ENCODE data around the gene MCM3.

The MCM3 gene

DNA sequence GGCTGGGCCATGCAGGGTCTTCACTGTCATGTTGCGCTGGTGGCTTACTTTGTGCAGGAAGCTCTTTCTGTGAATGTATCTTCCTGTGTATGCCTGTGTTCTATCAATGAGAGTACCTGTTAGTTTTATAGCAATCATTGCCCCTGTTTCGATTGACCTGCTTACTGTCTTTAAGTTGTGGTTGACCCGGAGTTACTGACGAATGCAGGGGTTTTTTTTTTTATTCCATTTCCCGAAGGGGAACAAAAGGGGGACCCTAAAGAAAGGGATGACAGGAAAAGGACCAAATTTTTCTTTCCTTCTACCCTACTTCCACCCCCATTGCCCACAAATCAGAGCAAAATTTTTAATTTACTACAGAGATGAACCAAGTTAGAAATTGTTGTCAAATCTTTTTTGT lies 40.1 kb downstream of the MCM3 start, which contains the start of gene IL17F:
Gene IL17F (minus strand): TSS at position 101 of the 400 bp plus-strand sequence. CDS start 71 bp downstream, at position 30.
- no peak within 1 kb of the TSS for H3K4me3 ChIP-seq (ENCODE audit: low read depth in 1 of 2, low read length in 2 of 2)
- no peaks in the 10 kb centered on the region for H3K9me3 ChIP-seq (ENCODE audit: control insufficient read depth in 1 of 2, low read length in 2 of 2)

DNA sequence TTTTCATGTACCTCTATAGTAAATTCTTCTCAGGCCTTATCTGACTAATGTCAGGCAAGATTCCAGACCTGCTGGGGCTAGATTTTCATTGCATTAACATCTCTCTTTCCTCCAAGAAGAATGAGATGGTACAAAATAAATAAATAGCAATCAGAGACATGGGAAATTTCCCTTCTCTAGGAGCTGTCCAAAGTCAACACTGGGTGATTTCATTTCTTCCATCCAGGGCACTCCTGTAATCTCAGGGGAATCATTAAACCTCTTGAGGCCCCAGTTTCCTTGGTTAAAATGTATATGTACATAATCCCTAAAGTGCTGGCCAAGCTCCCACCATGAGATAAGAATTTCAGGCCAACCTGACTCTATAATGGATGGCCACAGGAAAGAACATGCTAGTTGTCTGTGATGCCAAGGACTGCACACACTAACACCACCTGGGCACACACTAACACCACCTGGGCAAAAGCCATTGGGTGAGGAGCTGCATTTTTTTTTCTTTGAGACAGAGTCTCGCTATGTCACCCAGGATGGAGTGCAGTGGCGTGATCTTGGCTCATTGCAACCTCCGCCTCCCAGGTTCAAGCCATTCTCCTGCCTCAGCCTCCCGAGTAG lies 41.2 kb downstream of the MCM3 start:
- Histone ChIP-seq H3K27ac (ENCODE audit: low read length) (no peak overlapping the region), H3K4me3 (ENCODE audit: low read depth in 1 of 2, low read length in 2 of 2) (no peak overlapping the region), H3K27me3 (ENCODE audit: low read depth, low read length) (no peaks in the 10 kb centered on the region), H3K4me1 (ENCODE audit: control insufficient read depth in 1 of 2, insufficient read depth in 2 of 2, low read length in 2 of 2) (no peaks in the 10 kb centered on the region), H3K9me3 (ENCODE audit: control insufficient read depth in 1 of 2, low read length in 2 of 2) (no peaks in the 10 kb centered on the region), H3K36me3 (ENCODE audit: control insufficient read depth in 1 of 2, insufficient read depth in 2 of 2, low read length in 2 of 2) (no peaks in the 10 kb centered on the region)

More for the DNA sequence above, 40.1 kb downstream of the MCM3 start, which contains the start of gene IL17F:
- no peak within 1 kb of the TSS for H3K27ac ChIP-seq (ENCODE audit: low read length)
- H3K36me3 ChIP-seq (ENCODE audit: control insufficient read depth in 1 of 2, insufficient read depth in 2 of 2, low read length in 2 of 2), result no peaks in the 10 kb centered on the region
- no peaks in the 10 kb centered on the region for H3K4me1 ChIP-seq (ENCODE audit: control insufficient read depth in 1 of 2, insufficient read depth in 2 of 2, low read length in 2 of 2)
- no peaks in the 10 kb centered on the region for H3K27me3 ChIP-seq (ENCODE audit: low read depth, low read length)

DNA sequence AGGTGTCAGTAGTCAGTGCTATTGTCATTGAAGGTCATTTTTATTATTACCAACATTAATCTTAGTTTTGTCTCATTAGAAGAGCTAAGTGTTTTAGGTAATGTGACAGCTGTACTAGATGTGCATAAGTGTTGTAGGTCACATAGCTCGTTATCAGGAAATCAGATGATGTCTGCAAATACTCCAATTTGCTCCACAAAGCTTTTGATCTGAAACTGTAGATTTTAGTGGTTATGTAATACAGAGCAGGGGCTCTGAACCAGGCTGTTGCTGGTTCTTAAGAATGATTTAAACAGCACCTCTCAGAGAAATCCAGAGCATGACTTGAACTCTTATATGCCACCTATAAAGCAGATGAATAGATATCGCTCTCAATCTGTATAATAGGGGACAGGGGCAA lies 42.7 kb downstream of the MCM3 start:
- Histone ChIP-seq H3K4me1 (ENCODE audit: control insufficient read depth in 1 of 2, insufficient read depth in 2 of 2, low read length in 2 of 2) (no peaks in the 10 kb centered on the region), H3K27me3 (ENCODE audit: low read depth, low read length) (no peaks in the 10 kb centered on the region), H3K9me3 (ENCODE audit: control insufficient read depth in 1 of 2, low read length in 2 of 2) (no peaks in the 10 kb centered on the region), H3K4me3 (ENCODE audit: low read depth in 1 of 2, low read length in 2 of 2) (no peak overlapping the region), H3K36me3 (ENCODE audit: control insufficient read depth in 1 of 2, insufficient read depth in 2 of 2, low read length in 2 of 2) (no peaks in the 10 kb centered on the region), H3K27ac (ENCODE audit: low read length) (no peak overlapping the region)

DNA sequence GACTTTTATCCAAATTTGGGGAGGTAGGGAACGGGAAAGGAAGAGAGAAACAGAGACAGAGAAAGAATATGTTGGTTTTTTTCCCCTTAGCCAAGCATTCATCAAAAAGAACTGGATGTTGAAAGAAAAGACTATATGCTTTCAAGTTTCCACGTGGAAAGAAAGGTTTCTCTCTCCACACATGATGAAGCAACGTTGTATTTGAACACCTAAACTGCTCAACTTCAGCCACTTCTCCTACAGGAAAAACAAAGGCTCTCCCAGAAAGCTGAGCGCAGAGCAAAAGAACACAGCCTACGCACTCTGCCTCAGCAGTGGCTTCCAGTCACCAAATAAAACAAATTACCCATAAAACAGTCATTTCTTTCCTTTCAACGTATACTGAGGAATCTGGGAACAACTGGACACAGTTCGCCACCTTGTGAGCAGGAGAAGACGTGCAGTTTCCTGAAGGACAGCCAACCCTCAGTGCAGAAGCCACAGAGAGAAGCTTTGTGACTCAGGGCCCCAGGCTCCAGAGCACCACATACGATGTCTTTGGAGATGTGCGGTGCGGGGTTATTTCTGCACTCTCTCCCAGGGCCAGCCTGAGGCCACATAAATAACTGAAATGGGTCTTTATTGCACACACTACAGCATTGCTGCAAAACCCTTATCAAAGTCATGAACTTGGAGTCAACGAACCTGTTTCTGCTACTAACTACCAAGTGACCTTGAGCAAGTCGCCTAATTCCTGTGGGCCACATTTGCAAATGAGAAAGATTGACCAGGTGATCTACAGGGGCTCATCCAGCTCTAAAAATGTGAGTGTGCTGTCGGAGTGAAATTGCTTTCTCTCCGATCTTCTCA lies 50.3 kb downstream of the MCM3 start:
- Histone ChIP-seq H3K9me3 (ENCODE audit: control insufficient read depth in 1 of 2, low read length in 2 of 2) (no peaks in the 10 kb centered on the region), H3K27me3 (ENCODE audit: low read depth, low read length) (no peaks in the 10 kb centered on the region), H3K27ac (ENCODE audit: low read length) (no peak overlapping the region), H3K36me3 (ENCODE audit: control insufficient read depth in 1 of 2, insufficient read depth in 2 of 2, low read length in 2 of 2) (no peaks in the 10 kb centered on the region), H3K4me3 (ENCODE audit: low read depth in 1 of 2, low read length in 2 of 2) (no peak overlapping the region), H3K4me1 (ENCODE audit: control insufficient read depth in 1 of 2, insufficient read depth in 2 of 2, low read length in 2 of 2) (no peaks in the 10 kb centered on the region)

DNA sequence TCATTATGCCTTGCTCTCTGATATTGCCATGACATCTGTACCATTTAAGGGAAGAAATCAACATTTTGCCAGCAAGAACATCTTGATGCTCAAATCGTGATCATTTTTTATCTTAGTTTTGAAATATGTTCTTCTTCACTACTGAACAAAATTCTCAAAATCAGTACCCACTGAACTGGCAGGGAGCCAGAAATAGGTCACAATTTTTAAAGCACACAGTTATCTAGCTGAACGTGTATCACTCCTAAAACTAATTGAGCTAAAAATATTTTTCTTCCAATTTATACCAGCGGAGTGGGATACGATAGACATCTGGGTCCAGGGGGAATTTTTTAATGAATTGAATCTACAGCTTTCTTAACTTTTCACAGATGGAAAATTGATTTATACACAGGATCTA lies 51.5 kb downstream of the MCM3 start:
- Histone ChIP-seq H3K4me3 (ENCODE audit: low read depth in 1 of 2, low read length in 2 of 2) (no peak overlapping the region), H3K4me1 (ENCODE audit: control insufficient read depth in 1 of 2, insufficient read depth in 2 of 2, low read length in 2 of 2) (peaks cover 0 to 1% of the 10 kb centered on the region in 2 donors), H3K27ac (ENCODE audit: low read length) (no peak overlapping the region), H3K36me3 (ENCODE audit: control insufficient read depth in 1 of 2, insufficient read depth in 2 of 2, low read length in 2 of 2) (no peaks in the 10 kb centered on the region), H3K27me3 (ENCODE audit: low read depth, low read length) (no peaks in the 10 kb centered on the region), H3K9me3 (ENCODE audit: control insufficient read depth in 1 of 2, low read length in 2 of 2) (no peaks in the 10 kb centered on the region)

DNA sequence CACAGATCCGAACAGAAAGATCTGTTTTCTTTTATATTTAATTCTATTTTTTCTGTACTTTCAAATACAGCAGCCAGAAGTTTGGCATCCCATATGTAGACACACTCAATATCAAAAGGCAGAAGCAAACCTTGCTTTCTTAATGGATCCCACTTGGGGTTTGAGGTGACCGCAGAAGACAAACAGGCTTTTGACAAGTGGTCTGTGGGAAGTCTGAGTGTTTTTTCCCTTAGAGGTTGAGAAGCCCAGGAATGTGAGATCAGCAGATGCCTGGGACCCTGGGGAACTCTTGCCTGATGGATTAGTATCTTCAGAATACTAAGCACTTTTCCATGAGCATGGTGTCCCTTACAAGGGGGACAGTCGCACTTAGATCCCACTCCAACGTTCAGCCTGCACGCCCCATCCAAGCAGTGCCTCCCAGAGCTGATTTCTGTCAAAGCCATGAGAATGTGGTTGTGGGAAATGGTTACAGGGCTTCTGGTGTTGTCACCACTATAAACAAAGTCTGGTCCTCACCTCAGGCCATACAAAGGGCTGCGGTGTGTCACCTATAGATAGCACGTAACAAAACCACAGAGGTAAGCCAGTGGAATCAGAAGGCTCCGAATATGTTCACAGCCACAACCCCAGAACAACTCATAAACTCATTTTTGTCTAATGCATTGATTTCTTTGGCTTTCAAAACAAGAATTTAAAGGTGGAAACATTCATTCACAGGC lies 53.0 kb downstream of the MCM3 start:
- no peaks in the 10 kb centered on the region for H3K9me3 ChIP-seq (ENCODE audit: control insufficient read depth in 1 of 2, low read length in 2 of 2)
- no peaks in the 10 kb centered on the region for H3K27me3 ChIP-seq (ENCODE audit: low read depth, low read length)
- H3K36me3 ChIP-seq (ENCODE audit: control insufficient read depth in 1 of 2, insufficient read depth in 2 of 2, low read length in 2 of 2), result no peaks in the 10 kb centered on the region
- H3K4me3 ChIP-seq (ENCODE audit: low read depth in 1 of 2, low read length in 2 of 2), result no peak overlapping the region
- no peak overlapping the region for H3K27ac ChIP-seq (ENCODE audit: low read length)
- peaks cover 0 to 6% of the 10 kb centered on the region in 2 donors for H3K4me1 ChIP-seq (ENCODE audit: control insufficient read depth in 1 of 2, insufficient read depth in 2 of 2, low read length in 2 of 2)

DNA sequence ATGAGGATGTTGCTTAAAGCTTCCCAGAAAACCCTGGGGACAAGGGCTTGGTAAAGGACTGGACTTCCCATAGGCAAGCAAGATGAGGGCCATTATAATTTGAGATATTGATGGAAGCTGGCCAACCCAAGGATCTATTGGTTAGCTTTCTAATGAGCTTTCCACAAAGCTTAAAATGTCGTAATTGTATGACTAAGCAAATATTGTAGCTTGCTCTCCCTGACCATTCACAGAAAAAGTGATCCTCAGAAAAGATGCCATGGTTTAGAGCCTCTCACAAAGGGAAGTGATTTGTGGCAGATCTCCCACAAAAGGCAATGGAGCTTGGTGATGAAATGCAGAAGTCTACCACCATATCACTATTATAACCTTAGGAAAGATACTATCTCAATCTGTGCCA lies 53.9 kb downstream of the MCM3 start:
- no peaks in the 10 kb centered on the region for H3K9me3 ChIP-seq (ENCODE audit: control insufficient read depth in 1 of 2, low read length in 2 of 2)
- H3K4me1 ChIP-seq (ENCODE audit: control insufficient read depth in 1 of 2, insufficient read depth in 2 of 2, low read length in 2 of 2), result peaks cover 0 to 6% of the 10 kb centered on the region in 2 donors
- H3K27ac ChIP-seq (ENCODE audit: low read length), result no peak overlapping the region
- H3K27me3 ChIP-seq (ENCODE audit: low read depth, low read length), result no peaks in the 10 kb centered on the region
- H3K36me3 ChIP-seq (ENCODE audit: control insufficient read depth in 1 of 2, insufficient read depth in 2 of 2, low read length in 2 of 2), result no peaks in the 10 kb centered on the region
- H3K4me3 ChIP-seq (ENCODE audit: low read depth in 1 of 2, low read length in 2 of 2), result no peak overlapping the region

DNA sequence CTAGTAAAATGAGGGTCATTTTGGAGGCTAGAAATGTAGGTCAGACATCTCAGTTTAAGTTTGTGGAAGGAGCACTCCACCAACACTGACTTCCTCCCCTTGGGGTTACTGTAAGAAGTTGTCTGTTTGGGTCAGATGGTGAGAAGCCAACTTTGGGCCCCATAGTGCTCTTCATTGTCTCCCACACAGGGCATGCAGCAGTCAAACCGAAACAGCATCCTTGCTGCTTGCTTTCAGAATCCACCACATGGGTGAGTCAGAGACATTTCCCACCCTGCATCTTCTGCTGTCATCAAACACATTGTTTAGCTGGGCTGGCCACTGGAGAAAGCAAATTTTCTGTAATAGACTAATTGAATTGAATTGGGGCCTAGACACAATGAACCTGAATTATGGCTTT lies 57.0 kb downstream of the MCM3 start:
- Histone ChIP-seq H3K27ac (ENCODE audit: low read length) (no peak overlapping the region), H3K9me3 (ENCODE audit: control insufficient read depth in 1 of 2, low read length in 2 of 2) (no peaks in the 10 kb centered on the region), H3K4me3 (ENCODE audit: low read depth in 1 of 2, low read length in 2 of 2) (no peak overlapping the region), H3K4me1 (ENCODE audit: control insufficient read depth in 1 of 2, insufficient read depth in 2 of 2, low read length in 2 of 2) (peaks cover 0 to 6% of the 10 kb centered on the region in 2 donors), H3K36me3 (ENCODE audit: control insufficient read depth in 1 of 2, insufficient read depth in 2 of 2, low read length in 2 of 2) (no peaks in the 10 kb centered on the region), H3K27me3 (ENCODE audit: low read depth, low read length) (no peaks in the 10 kb centered on the region)

DNA sequence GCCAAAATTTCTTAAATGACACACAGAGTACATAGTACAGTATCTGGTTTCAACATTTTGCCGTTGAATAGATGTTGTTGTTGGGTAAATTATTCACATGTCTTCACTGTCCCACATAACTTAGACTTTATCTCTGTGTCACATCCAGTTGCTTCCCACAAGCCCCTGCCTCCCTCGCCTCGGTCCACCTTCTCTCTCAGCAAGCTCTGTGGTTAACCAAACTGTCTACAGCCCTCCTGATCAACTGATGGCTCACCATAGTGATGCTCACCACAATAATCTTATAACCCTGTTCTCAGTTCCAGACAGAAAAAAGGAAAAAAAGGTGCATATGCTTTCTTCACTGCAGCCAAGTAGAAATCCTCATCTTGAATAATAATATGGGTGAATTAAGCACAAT lies 63.2 kb downstream of the MCM3 start:
- Histone ChIP-seq H3K4me3 (ENCODE audit: low read depth in 1 of 2, low read length in 2 of 2) (no peak overlapping the region), H3K27ac (ENCODE audit: low read length) (no peak overlapping the region), H3K4me1 (ENCODE audit: control insufficient read depth in 1 of 2, insufficient read depth in 2 of 2, low read length in 2 of 2) (no peaks in the 10 kb centered on the region), H3K36me3 (ENCODE audit: control insufficient read depth in 1 of 2, insufficient read depth in 2 of 2, low read length in 2 of 2) (no peaks in the 10 kb centered on the region), H3K9me3 (ENCODE audit: control insufficient read depth in 1 of 2, low read length in 2 of 2) (no peaks in the 10 kb centered on the region), H3K27me3 (ENCODE audit: low read depth, low read length) (no peaks in the 10 kb centered on the region)

DNA sequence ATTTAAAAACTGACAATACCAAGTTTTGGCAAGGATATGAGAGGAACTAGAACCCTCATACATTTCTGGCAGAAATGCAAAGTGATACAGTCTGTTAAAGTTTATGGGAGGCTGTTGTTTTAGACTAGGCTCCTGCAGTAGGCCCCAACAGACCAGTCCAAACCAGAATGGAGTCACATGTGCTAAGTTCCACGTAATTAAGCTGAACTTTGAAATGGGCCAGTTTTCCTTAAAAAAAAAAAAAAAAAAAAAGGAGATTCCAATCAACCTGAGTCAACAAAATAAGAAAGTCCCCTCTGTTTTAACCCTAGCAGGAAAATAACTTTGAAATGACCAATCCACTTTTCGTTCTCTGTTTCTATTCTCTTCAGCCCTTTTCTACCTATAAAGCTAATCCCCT lies 66.8 kb downstream of the MCM3 start:
- no peak overlapping the region for H3K4me3 ChIP-seq (ENCODE audit: low read depth in 1 of 2, low read length in 2 of 2)
- no peak overlapping the region for H3K27ac ChIP-seq (ENCODE audit: low read length)
- H3K36me3 ChIP-seq (ENCODE audit: control insufficient read depth in 1 of 2, insufficient read depth in 2 of 2, low read length in 2 of 2), result no peaks in the 10 kb centered on the region
- H3K27me3 ChIP-seq (ENCODE audit: low read depth, low read length), result no peaks in the 10 kb centered on the region
- no peaks in the 10 kb centered on the region for H3K9me3 ChIP-seq (ENCODE audit: control insufficient read depth in 1 of 2, low read length in 2 of 2)
- H3K4me1 ChIP-seq (ENCODE audit: control insufficient read depth in 1 of 2, insufficient read depth in 2 of 2, low read length in 2 of 2), result no peaks in the 10 kb centered on the region

DNA sequence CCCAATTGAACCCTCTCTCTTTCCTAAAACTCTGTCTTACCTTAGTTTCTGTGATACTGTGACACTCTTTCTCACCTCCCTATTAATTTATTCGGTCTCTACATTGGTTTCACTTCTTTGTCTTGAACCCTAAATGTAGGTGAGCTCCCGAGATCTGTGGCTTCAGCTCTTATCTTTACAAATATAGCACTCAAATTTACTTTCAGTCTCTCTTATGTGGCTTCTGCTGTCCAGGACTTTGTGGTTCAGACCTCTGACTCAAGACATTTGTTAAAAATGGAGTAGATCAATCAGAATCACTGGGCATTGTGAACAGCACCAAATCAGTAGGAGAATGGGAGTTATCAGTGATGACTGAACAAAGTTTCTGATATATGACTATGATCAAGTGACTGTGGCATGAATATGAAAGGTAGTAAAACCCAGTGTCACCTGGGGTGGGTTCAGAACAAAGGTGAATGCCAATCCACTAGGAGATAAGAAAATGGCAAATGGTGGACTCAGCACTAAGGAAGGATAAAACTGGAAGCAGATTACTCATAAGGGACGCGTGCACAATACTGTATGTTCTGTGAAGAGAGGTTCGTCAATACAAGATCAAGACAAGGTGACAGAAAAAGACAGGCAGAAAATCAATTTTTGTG lies 67.5 kb downstream of the MCM3 start:
- no peaks in the 10 kb centered on the region for H3K36me3 ChIP-seq (ENCODE audit: control insufficient read depth in 1 of 2, insufficient read depth in 2 of 2, low read length in 2 of 2)
- no peak overlapping the region for H3K27ac ChIP-seq (ENCODE audit: low read length)
- no peaks in the 10 kb centered on the region for H3K9me3 ChIP-seq (ENCODE audit: control insufficient read depth in 1 of 2, low read length in 2 of 2)
- H3K4me3 ChIP-seq (ENCODE audit: low read depth in 1 of 2, low read length in 2 of 2), result no peak overlapping the region
- no peaks in the 10 kb centered on the region for H3K4me1 ChIP-seq (ENCODE audit: control insufficient read depth in 1 of 2, insufficient read depth in 2 of 2, low read length in 2 of 2)
- no peaks in the 10 kb centered on the region for H3K27me3 ChIP-seq (ENCODE audit: low read depth, low read length)
